Breast epithelium (tissue), 3 donors: Measurements from ENCODE around the gene LRP1.
"Not testable (repeated sequence)": the region's sequence is repeated elsewhere in the genome, so short reads cannot be mapped to it uniquely, and the experiment has no call there.

ENCODE experiments used
- POLR2A ChIP-seq: fragments of 450-650 bp; IDR thresholded peaks from one replicate; pipeline ENCODE4 v1.6.1; 2016; ENCODE audit warnings: antibody characterized with exemption, mild to moderate bottlenecking, moderate library complexity
- POLR2AphosphoS5 ChIP-seq, 3 donors: sonication (generic); formaldehyde crosslinking; IDR thresholded peaks; one replicate each; pipeline ENCODE4 v1.6.1; 2017; ENCODE audit warnings: antibody characterized with exemption in 3 of 3
- TF ChIP-seq, protein P1 (sequence below), 3 donors: fragments of 450-650 bp; IDR thresholded peaks; one replicate each; pipeline ENCODE4 v1.5.1; 2016 to 2017; ENCODE audit warnings: antibody characterized with exemption in 3 of 3, mild to moderate bottlenecking in 3 of 3, moderate library complexity in 3 of 3

DNA sequence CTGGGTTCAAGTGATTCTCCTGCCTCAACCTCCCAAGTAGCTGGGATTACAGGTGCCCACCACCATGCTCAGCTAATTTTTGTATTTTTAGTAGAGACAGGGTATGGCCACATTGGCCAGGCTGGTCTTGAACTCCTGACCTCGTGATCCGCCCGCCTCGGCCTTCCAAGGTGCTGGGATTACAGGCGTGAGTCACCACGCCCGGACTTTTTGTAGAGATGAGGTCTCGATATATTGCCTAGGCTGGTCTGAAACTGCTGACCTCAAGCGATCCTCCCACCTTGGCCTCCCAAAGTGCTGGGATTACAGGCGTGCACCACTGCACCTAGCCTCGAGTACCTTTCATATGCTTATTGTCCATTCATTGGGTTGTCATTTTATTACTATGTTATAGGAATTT lies 7.6 kb upstream of the LRP1 start:
- not testable (repeated sequence) for TF ChIP-seq POLR2AphosphoS5 (IDR thresholded peaks at IDR 0.05); POLR2A
- TF ChIP-seq, protein P1, sequence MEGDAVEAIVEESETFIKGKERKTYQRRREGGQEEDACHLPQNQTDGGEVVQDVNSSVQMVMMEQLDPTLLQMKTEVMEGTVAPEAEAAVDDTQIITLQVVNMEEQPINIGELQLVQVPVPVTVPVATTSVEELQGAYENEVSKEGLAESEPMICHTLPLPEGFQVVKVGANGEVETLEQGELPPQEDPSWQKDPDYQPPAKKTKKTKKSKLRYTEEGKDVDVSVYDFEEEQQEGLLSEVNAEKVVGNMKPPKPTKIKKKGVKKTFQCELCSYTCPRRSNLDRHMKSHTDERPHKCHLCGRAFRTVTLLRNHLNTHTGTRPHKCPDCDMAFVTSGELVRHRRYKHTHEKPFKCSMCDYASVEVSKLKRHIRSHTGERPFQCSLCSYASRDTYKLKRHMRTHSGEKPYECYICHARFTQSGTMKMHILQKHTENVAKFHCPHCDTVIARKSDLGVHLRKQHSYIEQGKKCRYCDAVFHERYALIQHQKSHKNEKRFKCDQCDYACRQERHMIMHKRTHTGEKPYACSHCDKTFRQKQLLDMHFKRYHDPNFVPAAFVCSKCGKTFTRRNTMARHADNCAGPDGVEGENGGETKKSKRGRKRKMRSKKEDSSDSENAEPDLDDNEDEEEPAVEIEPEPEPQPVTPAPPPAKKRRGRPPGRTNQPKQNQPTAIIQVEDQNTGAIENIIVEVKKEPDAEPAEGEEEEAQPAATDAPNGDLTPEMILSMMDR (IDR thresholded peaks at IDR 0.05) = not testable (repeated sequence)
